ENCODE measurements around the gene TBX10.
A peak's percentile ranks its signal among the peaks of the same experiment; 100 is the strongest.

Gene TBX10

DNA sequence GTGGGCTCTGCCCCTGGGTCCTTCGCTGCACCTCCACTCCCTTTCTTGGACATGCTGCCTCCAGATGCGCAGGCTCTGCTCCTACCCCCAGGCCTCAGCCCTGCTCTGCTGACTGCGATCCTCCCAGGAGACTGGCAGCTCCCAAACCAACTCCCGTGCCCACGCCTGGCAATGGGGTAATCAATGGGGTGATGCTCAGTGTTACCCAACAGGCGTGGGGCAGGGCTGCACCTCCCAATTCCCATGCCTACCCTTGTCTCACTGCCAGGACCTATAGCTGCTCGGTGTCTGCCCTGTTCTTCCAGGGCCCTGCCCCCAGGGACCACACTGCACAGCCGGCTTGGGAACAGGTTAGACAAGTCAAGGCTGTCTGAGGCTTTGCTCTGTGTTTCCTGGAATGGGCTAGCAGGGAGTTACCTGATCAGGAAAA is 34.9 kb upstream of the TBX10 start, which contains the start of gene ALDH3B2:
Gene ALDH3B2 (minus strand): TSS at position 182 of the 430 bp plus-strand sequence. CDS start 7,688 bp downstream, outside the sequence.
- DNase-seq (ENCODE audit: low spot score): peak; percentile 85
- no peak within 1 kb of the TSS for H3K27ac ChIP-seq
- ChIA-PET POLR2A (ENCODE audit: low non-redundant PET) (interaction anchor here (0.5 kb wide), 1 partner anchor 604 kb away, joined by 3 read pairs; no protein-coding TSS in a partner anchor), CTCF (interaction anchor here (0.9 to 1.2 kb wide), 3 partner anchors 9 to 45 kb away, joined by 6 to 7 read pairs (median 6); partner anchors contain the start of gene NUDT8)
- TF ChIP-seq, protein P1, sequence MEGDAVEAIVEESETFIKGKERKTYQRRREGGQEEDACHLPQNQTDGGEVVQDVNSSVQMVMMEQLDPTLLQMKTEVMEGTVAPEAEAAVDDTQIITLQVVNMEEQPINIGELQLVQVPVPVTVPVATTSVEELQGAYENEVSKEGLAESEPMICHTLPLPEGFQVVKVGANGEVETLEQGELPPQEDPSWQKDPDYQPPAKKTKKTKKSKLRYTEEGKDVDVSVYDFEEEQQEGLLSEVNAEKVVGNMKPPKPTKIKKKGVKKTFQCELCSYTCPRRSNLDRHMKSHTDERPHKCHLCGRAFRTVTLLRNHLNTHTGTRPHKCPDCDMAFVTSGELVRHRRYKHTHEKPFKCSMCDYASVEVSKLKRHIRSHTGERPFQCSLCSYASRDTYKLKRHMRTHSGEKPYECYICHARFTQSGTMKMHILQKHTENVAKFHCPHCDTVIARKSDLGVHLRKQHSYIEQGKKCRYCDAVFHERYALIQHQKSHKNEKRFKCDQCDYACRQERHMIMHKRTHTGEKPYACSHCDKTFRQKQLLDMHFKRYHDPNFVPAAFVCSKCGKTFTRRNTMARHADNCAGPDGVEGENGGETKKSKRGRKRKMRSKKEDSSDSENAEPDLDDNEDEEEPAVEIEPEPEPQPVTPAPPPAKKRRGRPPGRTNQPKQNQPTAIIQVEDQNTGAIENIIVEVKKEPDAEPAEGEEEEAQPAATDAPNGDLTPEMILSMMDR (conservative IDR thresholded peaks at IDR 0.05; ENCODE audit: low read depth): no peak

DNA sequence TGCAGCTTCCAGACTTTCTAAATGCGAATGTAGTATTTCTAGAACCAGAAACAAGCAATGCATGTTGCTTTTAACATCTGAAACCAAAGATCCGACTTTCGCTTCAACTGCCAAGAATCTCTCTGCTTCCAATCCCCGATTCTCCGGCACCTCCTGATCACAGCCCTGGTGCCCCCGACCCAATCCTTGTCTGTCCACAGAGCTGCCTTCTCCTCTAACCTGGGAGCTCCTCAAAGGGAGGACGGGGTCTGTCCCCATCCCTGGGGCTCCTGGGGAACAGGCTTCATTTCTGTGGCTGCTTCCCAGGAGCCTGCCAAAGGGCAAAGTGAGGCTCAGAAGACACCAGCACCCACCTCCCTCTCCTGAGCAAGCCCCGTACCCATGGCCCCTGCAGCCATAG is 34.3 kb upstream of the TBX10 start:
- POLR2A ChIA-PET (ENCODE audit: low non-redundant PET): interaction anchor here (0.5 kb wide), 1 partner anchor 604 kb away, joined by 3 read pairs; no protein-coding TSS in a partner anchor
- TF ChIP-seq, protein P1 (conservative IDR thresholded peaks at IDR 0.05; ENCODE audit: low read depth): no peak
- DNase-seq (ENCODE audit: low spot score): no peak

DNA sequence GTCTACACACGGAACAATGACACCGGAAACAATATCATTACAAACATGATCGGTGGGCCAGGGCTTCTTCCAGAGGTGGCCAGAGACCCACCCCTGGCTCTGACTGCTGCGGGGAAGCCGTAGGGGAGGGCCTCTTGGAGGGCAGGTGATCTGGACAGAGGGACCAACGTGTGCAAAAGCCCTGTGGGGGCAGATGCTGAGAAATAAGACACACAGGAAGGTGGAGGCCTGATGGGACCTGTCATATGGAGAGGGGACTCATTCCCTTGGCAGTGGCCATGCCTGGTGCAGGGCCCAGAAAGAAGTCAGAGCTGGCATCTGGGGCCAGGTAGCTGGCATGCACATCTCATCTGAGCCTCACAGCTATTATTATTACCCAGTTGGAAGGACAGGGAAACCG is 33.8 kb upstream of the TBX10 start:
- ChIA-PET CTCF (interaction anchor here (1.1 to 1.2 kb wide), 2 partner anchors 8 to 43 kb away, joined by 6 to 7 read pairs; partner anchors contain the start of gene NUDT8), POLR2A (ENCODE audit: low non-redundant PET) (no interaction called here)
- DNase-seq (ENCODE audit: low spot score): no peak
- TF ChIP-seq, protein P1 (conservative IDR thresholded peaks at IDR 0.05; ENCODE audit: low read depth): no peak
- H3K27ac ChIP-seq: no peak overlapping the region

More for the DNA sequence above, 34.3 kb upstream of the TBX10 start:
- CTCF ChIA-PET: interaction anchor here (0.5 to 1.2 kb wide), 3 partner anchors 9 to 369 kb away, joined by 3 to 7 read pairs (median 6); partner anchors contain the start of gene NUDT8
- no peak overlapping the region for H3K27ac ChIP-seq

DNA sequence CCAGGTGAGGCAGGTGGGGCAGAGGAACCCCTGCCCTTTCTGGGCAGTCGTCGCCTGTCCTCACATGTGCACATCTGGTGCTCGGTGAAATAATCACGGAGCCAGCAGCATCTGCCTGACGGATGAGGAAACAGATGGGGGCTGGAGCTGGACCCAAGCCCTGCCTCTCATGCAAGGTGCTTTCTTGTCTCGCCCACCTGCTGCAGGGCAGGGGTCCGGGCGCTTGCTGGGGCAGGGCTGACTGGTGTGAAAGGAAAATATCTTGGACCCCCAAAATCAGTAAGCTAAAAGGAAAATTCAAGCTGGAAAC is 31.6 kb upstream of the TBX10 start:
- POLR2A ChIA-PET (ENCODE audit: low non-redundant PET): no interaction called here

DNA sequence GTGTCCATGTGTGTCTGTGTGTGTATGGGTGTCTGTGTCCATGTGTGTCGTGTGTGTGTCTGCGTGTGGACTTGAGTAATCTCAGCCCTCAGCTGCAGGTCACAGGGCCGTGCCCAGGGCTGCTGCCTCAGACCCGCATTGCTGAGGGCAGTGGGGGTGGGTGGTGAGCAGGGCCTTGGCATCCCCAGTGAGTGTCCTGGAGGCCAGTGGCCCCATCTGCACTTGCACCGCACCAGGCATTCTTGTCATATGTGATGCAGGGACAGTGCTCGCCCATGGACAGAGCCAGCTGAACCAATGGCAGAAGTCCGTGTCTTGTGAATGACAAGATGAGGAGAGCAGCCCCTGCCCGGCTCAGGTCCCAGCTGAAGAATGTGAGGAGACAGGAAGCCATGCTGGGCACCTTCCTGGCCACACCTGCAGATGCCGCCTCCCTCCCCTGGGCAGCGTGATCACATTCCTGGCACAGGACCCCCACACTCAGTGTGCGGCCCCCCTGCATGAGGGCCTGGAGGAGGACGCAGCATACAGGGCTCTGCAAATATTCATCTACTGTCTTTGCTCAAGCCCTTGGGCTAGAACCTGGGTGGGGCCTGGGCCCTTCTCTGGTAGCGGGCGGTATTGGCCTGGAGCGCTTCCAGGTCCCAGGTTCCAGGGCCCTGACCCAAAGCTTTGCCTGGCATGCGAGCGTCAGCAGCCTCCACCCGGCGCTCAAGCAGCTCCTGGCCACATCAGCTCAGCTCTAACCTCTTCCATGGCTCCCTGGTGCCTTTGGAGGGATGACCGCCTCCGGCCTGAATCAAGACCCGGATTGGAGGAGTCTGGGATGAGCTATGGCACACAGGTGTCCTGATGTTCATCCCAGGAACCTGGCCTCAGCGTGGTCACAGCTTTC is 31.0 kb upstream of the TBX10 start:
- TF ChIP-seq, protein P1 (conservative IDR thresholded peaks at IDR 0.05; ENCODE audit: low read depth): no peak
- CTCF ChIA-PET: interaction anchor here (0.6 to 1.7 kb wide), 2 partner anchors 13 to 42 kb away, joined by 4 to 6 read pairs; no protein-coding TSS in a partner anchor
- no peak overlapping the region for H3K27ac ChIP-seq
- DNase-seq (ENCODE audit: low spot score): no peak
- POLR2A ChIA-PET (ENCODE audit: low non-redundant PET): no interaction called here

More for the DNA sequence above, 31.6 kb upstream of the TBX10 start:
- TF ChIP-seq, protein P1 (conservative IDR thresholded peaks at IDR 0.05; ENCODE audit: low read depth): no peak
- no peak for DNase-seq (ENCODE audit: low spot score)
- CTCF ChIA-PET: interaction anchor here (0.6 to 1.7 kb wide), 3 partner anchors 11 to 103 kb away, joined by 3 to 6 read pairs (median 3); no protein-coding TSS in a partner anchor
- H3K27ac ChIP-seq: no peak overlapping the region

DNA sequence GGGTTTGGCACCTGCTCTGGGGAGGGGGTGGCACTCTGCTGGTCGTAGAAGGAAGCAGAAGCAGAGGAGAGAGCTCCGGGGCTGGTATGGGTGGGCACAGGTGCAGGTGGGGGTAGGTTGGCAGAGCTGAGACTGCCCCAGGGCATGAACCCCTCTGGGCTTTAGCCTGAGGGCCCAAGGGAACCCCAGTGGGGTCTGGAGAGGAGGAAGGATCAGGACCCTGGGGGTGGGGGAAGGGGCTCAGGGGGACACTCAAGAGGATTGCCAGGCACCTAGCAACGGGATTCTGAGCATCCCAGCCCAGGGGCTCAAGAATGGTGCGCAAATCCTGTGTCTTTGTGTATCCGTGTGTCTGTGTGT is 28.6 kb upstream of the TBX10 start:
- TF ChIP-seq, protein P1 (conservative IDR thresholded peaks at IDR 0.05; ENCODE audit: low read depth): no peak
- no peak for DNase-seq (ENCODE audit: low spot score)
- ChIA-PET POLR2A (ENCODE audit: low non-redundant PET) (no interaction called here), CTCF (interaction anchor here (0.6 to 1.1 kb wide), 2 partner anchors 23 to 46 kb away, joined by 3 read pairs; no protein-coding TSS in a partner anchor)
- no peak overlapping the region for H3K27ac ChIP-seq

Measured in RWPE1 (cell line).